ENCODE measurements around the gene CNTNAP5. TPM values are rescaled to one million over a fixed set of nuclear protein-coding genes. Genes with fewer than 3 reads are reported as not detected.

Gene CNTNAP5
- total and polyA plus RNA-seq, 2 of the 13 experiments (the other 11 are each of a cell fraction or from before 2014, with no cell fraction given), result not detected

DNA sequence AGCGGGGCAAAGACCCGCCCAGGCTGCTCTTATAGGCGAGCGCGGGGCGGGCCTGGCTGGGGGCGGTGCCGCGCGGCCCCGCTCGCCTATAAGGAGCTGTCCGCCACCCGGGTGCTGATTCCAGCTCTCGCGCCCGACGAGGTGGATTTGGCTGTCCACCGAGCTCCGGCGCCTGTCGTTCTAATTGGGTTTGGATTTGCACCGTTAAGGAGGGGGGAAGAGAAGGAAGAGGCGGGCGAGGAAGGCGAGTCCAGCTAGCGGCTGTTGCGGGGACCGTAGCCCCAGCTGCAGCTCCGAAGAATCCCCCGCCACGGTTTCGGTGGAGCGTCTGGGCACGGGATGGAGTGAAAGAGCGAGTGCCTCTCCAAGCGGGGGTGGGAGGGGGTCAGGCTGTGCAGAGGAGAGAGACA is at the start of gene CNTNAP5 (continued):
- TF ChIP-seq EEA1 (CRISPR knock-in tag; IDR thresholded peaks at IDR 0.05; ENCODE audit: borderline replicate concordance), result no peak
- no peak for TF ChIP-seq ZHX2 (IDR thresholded peaks at IDR 0.05; ENCODE audit: low read depth)
- no peak for TF ChIP-seq ZHX2 (CRISPR knock-in tag; IDR thresholded peaks at IDR 0.05; ENCODE audit: borderline replicate concordance)
- TF ChIP-seq, protein P1, sequence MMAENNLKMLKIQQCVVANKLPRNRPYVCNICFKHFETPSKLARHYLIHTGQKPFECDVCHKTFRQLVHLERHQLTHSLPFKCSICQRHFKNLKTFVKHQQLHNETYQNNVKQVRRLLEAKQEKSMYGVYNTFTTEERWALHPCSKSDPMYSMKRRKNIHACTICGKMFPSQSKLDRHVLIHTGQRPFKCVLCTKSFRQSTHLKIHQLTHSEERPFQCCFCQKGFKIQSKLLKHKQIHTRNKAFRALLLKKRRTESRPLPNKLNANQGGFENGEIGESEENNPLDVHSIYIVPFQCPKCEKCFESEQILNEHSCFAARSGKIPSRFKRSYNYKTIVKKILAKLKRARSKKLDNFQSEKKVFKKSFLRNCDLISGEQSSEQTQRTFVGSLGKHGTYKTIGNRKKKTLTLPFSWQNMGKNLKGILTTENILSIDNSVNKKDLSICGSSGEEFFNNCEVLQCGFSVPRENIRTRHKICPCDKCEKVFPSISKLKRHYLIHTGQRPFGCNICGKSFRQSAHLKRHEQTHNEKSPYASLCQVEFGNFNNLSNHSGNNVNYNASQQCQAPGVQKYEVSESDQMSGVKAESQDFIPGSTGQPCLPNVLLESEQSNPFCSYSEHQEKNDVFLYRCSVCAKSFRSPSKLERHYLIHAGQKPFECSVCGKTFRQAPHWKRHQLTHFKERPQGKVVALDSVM (CRISPR knock-in tag; IDR thresholded peaks at IDR 0.05), result no peak
- no peak for TF ChIP-seq MXD1 (CRISPR knock-in tag; IDR thresholded peaks at IDR 0.05)
- TF ChIP-seq TOE1 (CRISPR knock-in tag; IDR thresholded peaks at IDR 0.05), result no peak
- no peak for TF ChIP-seq ZNF253 (CRISPR knock-in tag; IDR thresholded peaks at IDR 0.05; ENCODE audit: borderline replicate concordance)
- TF ChIP-seq U2AF2 (IDR thresholded peaks at IDR 0.05; ENCODE audit: low read depth, low read length), result no peak
- TF ChIP-seq MTA1 (CRISPR knock-in tag; IDR thresholded peaks at IDR 0.05; ENCODE audit: borderline replicate concordance), result no peak
- TF ChIP-seq ZNF329 (CRISPR knock-in tag; IDR thresholded peaks at IDR 0.05; ENCODE audit: low read depth), result no peak
- peak; percentile 32; the same call in 1 of the 2 replicates for TF ChIP-seq FOXK1 (CRISPR knock-in tag; IDR thresholded peaks at IDR 0.05; ENCODE audit: borderline replicate concordance, low read depth)
- TF ChIP-seq IKZF1 (IDR thresholded peaks at IDR 0.05), result no peak
- no peak for TF ChIP-seq ZBTB37 (CRISPR knock-in tag; IDR thresholded peaks at IDR 0.05)
- no peak for TF ChIP-seq ZNF460 (CRISPR knock-in tag; IDR thresholded peaks at IDR 0.05; ENCODE audit: borderline replicate concordance)
- TF ChIP-seq, protein P2, sequence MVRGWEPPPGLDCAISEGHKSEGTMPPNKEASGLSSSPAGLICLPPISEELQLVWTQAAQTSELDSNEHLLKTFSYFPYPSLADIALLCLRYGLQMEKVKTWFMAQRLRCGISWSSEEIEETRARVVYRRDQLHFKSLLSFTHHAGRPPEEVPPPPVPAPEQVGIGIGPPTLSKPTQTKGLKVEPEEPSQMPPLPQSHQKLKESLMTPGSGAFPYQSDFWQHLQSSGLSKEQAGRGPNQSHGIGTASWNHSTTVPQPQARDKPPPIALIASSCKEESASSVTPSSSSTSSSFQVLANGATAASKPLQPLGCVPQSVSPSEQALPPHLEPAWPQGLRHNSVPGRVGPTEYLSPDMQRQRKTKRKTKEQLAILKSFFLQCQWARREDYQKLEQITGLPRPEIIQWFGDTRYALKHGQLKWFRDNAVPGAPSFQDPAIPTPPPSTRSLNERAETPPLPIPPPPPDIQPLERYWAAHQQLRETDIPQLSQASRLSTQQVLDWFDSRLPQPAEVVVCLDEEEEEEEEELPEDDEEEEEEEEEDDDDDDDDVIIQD (CRISPR knock-in tag; IDR thresholded peaks at IDR 0.05; ENCODE audit: low read depth), result no peak
- TF ChIP-seq, protein P3, sequence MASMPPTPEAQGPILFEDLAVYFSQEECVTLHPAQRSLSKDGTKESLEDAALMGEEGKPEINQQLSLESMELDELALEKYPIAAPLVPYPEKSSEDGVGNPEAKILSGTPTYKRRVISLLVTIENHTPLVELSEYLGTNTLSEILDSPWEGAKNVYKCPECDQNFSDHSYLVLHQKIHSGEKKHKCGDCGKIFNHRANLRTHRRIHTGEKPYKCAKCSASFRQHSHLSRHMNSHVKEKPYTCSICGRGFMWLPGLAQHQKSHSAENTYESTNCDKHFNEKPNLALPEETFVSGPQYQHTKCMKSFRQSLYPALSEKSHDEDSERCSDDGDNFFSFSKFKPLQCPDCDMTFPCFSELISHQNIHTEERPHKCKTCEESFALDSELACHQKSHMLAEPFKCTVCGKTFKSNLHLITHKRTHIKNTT (CRISPR knock-in tag; IDR thresholded peaks at IDR 0.05), result no peak
- no peak for TF ChIP-seq TCF12 (IDR thresholded peaks at IDR 0.05)
- no peak for TF ChIP-seq TCF12 (CRISPR knock-in tag; IDR thresholded peaks at IDR 0.05)
